ENCODE measurements around the gene ATG4C.

DNA sequence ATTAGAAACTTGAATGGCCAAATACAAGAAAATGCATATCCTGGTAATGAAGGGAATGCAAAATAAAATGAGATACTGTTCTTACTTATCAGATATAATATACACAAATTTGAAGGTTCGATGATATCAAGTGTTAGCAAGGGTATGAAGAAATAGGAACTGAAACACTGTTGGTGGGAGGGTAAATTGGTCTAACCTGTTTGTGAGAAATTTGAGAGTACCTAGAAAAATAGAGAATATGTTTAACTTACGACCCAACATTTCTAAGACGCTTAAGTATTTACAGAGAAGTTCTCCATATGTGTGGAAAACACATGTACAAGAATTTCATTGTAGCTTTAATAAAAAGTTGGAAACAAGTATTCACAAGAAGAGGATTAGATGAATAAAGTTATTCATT is 25.9 kb downstream of the ATG4C start:
- no peak for TF ChIP-seq EZH2 (IDR thresholded peaks at IDR 0.05; ENCODE audit: borderline replicate concordance)
- TF ChIP-seq, protein P1, sequence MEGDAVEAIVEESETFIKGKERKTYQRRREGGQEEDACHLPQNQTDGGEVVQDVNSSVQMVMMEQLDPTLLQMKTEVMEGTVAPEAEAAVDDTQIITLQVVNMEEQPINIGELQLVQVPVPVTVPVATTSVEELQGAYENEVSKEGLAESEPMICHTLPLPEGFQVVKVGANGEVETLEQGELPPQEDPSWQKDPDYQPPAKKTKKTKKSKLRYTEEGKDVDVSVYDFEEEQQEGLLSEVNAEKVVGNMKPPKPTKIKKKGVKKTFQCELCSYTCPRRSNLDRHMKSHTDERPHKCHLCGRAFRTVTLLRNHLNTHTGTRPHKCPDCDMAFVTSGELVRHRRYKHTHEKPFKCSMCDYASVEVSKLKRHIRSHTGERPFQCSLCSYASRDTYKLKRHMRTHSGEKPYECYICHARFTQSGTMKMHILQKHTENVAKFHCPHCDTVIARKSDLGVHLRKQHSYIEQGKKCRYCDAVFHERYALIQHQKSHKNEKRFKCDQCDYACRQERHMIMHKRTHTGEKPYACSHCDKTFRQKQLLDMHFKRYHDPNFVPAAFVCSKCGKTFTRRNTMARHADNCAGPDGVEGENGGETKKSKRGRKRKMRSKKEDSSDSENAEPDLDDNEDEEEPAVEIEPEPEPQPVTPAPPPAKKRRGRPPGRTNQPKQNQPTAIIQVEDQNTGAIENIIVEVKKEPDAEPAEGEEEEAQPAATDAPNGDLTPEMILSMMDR (IDR thresholded peaks at IDR 0.05; ENCODE audit: poor library complexity): no peak
- no peak for TF ChIP-seq EZH2phosphoT487 (IDR thresholded peaks at IDR 0.05; ENCODE audit: low read depth, severe bottlenecking, unreplicated experiment)
